ENCODE data around the gene OBSCN. TPM values are rescaled to one million over a fixed set of nuclear protein-coding genes. Genes with fewer than 3 reads are reported as not detected.

OBSCN gene
- total RNA-seq, 2 donors from 2014 or later: 14.5 to 34.9 TPM

GRCh38 chr1:228428412-228428811 is 220.6 kb downstream of the OBSCN start:
- Histone ChIP-seq H3K27ac (no peak overlapping the region), H3K36me3 (replicated peaks in 1 of 2; ENCODE audit: insufficient read depth in 1 of 2, low read depth in 2 of 2) (no peaks in the 10 kb centered on the region), H3K4me3 (no peak overlapping the region), H3K9me3 (no peaks in the 10 kb centered on the region), H3K27me3 (no peaks in the 10 kb centered on the region), H3K4me1 (peaks cover 9% of the 10 kb centered on the region)
- no peak for ATAC-seq
- intact Hi-C loops (cut with DNase I): no loop called here
- 44 to 46% methylated on average over 4 of the region's 4 CpGs for WGBS, 2 donors
- TF ChIP-seq POLR2A (IDR thresholded peaks at IDR 0.05): no peak
- TF ChIP-seq, protein P1, sequence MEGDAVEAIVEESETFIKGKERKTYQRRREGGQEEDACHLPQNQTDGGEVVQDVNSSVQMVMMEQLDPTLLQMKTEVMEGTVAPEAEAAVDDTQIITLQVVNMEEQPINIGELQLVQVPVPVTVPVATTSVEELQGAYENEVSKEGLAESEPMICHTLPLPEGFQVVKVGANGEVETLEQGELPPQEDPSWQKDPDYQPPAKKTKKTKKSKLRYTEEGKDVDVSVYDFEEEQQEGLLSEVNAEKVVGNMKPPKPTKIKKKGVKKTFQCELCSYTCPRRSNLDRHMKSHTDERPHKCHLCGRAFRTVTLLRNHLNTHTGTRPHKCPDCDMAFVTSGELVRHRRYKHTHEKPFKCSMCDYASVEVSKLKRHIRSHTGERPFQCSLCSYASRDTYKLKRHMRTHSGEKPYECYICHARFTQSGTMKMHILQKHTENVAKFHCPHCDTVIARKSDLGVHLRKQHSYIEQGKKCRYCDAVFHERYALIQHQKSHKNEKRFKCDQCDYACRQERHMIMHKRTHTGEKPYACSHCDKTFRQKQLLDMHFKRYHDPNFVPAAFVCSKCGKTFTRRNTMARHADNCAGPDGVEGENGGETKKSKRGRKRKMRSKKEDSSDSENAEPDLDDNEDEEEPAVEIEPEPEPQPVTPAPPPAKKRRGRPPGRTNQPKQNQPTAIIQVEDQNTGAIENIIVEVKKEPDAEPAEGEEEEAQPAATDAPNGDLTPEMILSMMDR (IDR thresholded peaks at IDR 0.05): no peak
- DNase-seq: no peak

Small RNA genes within 50 kb of the gene (microRNA-seq; reads per million reads assigned to microRNA genes)
- gene MIR6742 (ENCODE audit: borderline number of aligned reads in 2 of 2, borderline replicate concordance in 2 of 2): 0 reads per million in 2 donors

Other genes with a start within 250 kb of the OBSCN start
- not detected for gene WNT3A, start 201.0 kb upstream of the OBSCN start, total RNA-seq
- gene ARF1, start 125.3 kb upstream of the OBSCN start, total RNA-seq: 100 to 1,000 TPM; 158 to 203 TPM
- gene C1orf35, start 104.7 kb upstream of the OBSCN start, total RNA-seq: 10 to 100 TPM; 10.9 to 71.2 TPM
- 10 to 100 TPM; 65.9 to 68.7 TPM for gene MRPL55, start 98.7 kb upstream of the OBSCN start, total RNA-seq
- 100 to 1,000 TPM; 210 to 216 TPM for gene GUK1, start 67.8 kb upstream of the OBSCN start, total RNA-seq
- 1 to 10 TPM in 1 of 2 donors, under 1 TPM in 1; 0.33 to 1.6 TPM for gene GJC2, start 58.1 kb upstream of the OBSCN start, total RNA-seq
- gene IBA57, start 42.2 kb upstream of the OBSCN start, total RNA-seq: 10 to 100 TPM in 1 of 2 donors, 1 to 10 TPM in 1; 4.7 to 13.5 TPM
- 10 to 100 TPM; 14.0 to 24.4 TPM for gene TRIM11, start 198.8 kb downstream of the OBSCN start, total RNA-seq
- gene TRIM17, start 208.8 kb downstream of the OBSCN start, total RNA-seq: 1 to 10 TPM in 1 of 2 donors, not detected in 1; 1.0 TPM